Gastrocnemius medialis (tissue), 4 donors: ENCODE measurements around the gene HABP4. TPM values are rescaled to one million over a fixed set of nuclear protein-coding genes. Genes with fewer than 3 reads are reported as not detected.

Experiments
- ATAC-seq, 2 donors: fragments of 150-250 bp; one replicate each; pipeline ENCODE4 v1.9.1; 2016
- DNase-seq, 2 donors: peaks; one replicate each; pipeline ENCODE4 v3.0.0-alpha.2; 2019
- H3K27ac ChIP-seq, 4 donors: fragments of 200-600 bp; sonication (generic); 1 replicate in 1 of 4; 2 replicates in 3 of 4; pipeline ENCODE4 v1.5.1; 2016 to 2018; ENCODE audit warnings: mild to moderate bottlenecking in 2 of 4, moderate library complexity in 1 of 4
- H3K27me3 ChIP-seq, 3 donors: fragments of 200-600 bp; sonication (generic) in 2 of 3; 1 replicate in 1 of 3; 2 replicates in 2 of 3; pipeline versions ENCODE4 v1.5.1 to v1.6.0; 2016 to 2019; ENCODE audit warnings: mild to moderate bottlenecking in 1 of 3, moderate library complexity in 1 of 3
- H3K36me3 ChIP-seq, 2 donors: fragments of 200-600 bp; sonication (generic) in 1 of 2; one replicate each; pipeline ENCODE4 v1.5.1; 2017 to 2018
- H3K4me1 ChIP-seq, 2 donors: fragments of 200-600 bp; sonication (generic) in 1 of 2; one replicate each; pipeline ENCODE4 v1.5.1; 2016 to 2017; ENCODE audit warnings: mild to moderate bottlenecking in 2 of 2
- H3K4me3 ChIP-seq, 4 donors: fragments of 200-600 bp; sonication (generic) in 3 of 4; 1 replicate in 1 of 4; 2 replicates in 3 of 4; pipeline ENCODE4 v1.5.1; 2016 to 2019; ENCODE audit warnings: mild to moderate bottlenecking in 2 of 4
- H3K9me3 ChIP-seq, 3 donors: fragments of 200-600 bp; sonication (generic) in 2 of 3; 1 replicate in 1 of 3; 2 replicates in 2 of 3; pipeline ENCODE4 v1.5.1; 2016 to 2019
- POLR2A ChIP-seq, 2 donors: fragments of 450-650 bp; IDR thresholded peaks; one replicate each; pipeline ENCODE4 v1.6.1; 2017; ENCODE audit warnings: antibody characterized with exemption in 2 of 2, mild to moderate bottlenecking in 2 of 2, moderate library complexity in 2 of 2
- in situ Hi-C, 4 donors: fragments of 200-750 bp; cut with MboI; loops; one replicate each; pipeline versions ENCODE4 v1.15.0 to v1.8.0; 2017; ENCODE audit warnings: low sequenced_read_pairs in 4 of 4
- intact Hi-C: fragments of 100-400 bp; cut with DNase I; formaldehyde crosslinking; loops from one replicate; pipeline ENCODE4 v1.15.1; 2023; ENCODE audit warnings: low total_unique reads
- total RNA-seq, 4 donors: library from RNA; depleted of rRNA; stranded (reverse); fragments of >200 nt; gene quantifications; one replicate each; pipeline versions ENCODE4 v1.1.0 to v1.2.3, GENCODE V29; 2016
- TF ChIP-seq, protein P1 (sequence below), 5 experiments: fragments of 450-650 bp in 3 of 5; fragments of 200-600 bp in 2 of 5; sonication (generic) in 2 of 5; IDR thresholded peaks in 4 of 5; conservative IDR thresholded peaks in 1 of 5; 1 replicate in 4 of 5; 2 replicates in 1 of 5; pipeline ENCODE4 v1.5.1; 2016 to 2019; ENCODE audit warnings: antibody characterized with exemption in 5 of 5, mild to moderate bottlenecking in 3 of 5, moderate library complexity in 3 of 5

The HABP4 gene
- total RNA-seq, 4 donors from 2014 or later = 6.2 to 19.3 (median 12.3) TPM

DNA sequence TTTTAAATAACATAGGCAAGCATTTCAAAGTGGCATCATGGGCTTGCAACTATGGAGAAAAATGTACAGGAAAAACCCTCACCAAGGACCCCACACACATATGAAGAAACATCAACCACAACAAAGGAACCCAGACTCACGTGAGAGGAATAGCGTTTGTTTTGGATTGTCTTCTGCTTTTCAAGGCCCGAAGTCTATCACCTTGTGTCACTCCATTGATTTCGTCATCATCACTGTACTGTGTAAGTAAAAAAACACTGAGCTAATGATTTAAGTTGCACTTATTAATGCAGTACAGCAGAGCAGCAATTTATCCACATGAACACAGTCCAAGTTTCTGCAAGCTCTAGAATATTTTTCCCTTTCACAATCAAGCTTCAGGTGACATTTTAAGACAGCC, 72.4 kb downstream of the HABP4 start:
- in situ Hi-C loops (loop anchor here in 1 of 4 donors (10.0 kb wide), 1 partner anchor 62 kb away; no protein-coding TSS in a partner anchor), intact Hi-C loops (no loop called here)
- Histone ChIP-seq H3K4me3 (no peak overlapping the region), H3K4me1 (no peaks in the 10 kb centered on the region), H3K27ac (peak overlapping the region in 1 of 4 donors; percentile 31), H3K9me3 (no peaks in the 10 kb centered on the region), H3K36me3 (no peaks in the 10 kb centered on the region), H3K27me3 (no peaks in the 10 kb centered on the region)
- DNase-seq (no peak), ATAC-seq (no peak)
- TF ChIP-seq, protein P1, sequence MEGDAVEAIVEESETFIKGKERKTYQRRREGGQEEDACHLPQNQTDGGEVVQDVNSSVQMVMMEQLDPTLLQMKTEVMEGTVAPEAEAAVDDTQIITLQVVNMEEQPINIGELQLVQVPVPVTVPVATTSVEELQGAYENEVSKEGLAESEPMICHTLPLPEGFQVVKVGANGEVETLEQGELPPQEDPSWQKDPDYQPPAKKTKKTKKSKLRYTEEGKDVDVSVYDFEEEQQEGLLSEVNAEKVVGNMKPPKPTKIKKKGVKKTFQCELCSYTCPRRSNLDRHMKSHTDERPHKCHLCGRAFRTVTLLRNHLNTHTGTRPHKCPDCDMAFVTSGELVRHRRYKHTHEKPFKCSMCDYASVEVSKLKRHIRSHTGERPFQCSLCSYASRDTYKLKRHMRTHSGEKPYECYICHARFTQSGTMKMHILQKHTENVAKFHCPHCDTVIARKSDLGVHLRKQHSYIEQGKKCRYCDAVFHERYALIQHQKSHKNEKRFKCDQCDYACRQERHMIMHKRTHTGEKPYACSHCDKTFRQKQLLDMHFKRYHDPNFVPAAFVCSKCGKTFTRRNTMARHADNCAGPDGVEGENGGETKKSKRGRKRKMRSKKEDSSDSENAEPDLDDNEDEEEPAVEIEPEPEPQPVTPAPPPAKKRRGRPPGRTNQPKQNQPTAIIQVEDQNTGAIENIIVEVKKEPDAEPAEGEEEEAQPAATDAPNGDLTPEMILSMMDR (IDR thresholded peaks at IDR 0.05 in 4 of 5, conservative IDR thresholded peaks at IDR 0.05 in 1 of 5) = no peak
- TF ChIP-seq POLR2A (IDR thresholded peaks at IDR 0.05) = no peak

DNA sequence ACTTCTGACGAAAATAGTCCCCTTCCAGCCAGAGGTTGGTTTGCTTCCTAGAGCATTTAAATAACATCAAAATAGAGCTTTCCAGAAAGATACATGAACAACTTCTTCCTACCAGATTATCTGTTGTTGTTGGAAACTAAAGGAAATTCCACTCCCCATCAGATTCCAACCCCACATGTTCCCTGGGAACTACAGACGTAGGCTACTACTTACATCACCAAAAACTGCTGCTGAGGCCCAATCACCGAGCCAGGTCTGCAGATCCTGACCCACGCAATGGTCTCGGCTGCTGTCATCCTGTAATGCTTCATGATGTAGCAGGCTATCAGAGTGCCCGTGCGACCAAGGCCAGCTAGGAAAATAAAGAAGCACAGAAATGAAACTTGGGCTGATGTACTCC, 73.4 kb downstream of the HABP4 start:
- in situ Hi-C loops (loop anchor here in 1 of 4 donors (10.0 kb wide), 1 partner anchor 61 kb away; no protein-coding TSS in a partner anchor), intact Hi-C loops (no loop called here)
- Histone ChIP-seq H3K4me3 (no peak overlapping the region), H3K27me3 (no peaks in the 10 kb centered on the region), H3K9me3 (no peaks in the 10 kb centered on the region), H3K27ac (peak overlapping the region in 1 of 4 donors; percentile 46), H3K4me1 (no peaks in the 10 kb centered on the region), H3K36me3 (no peaks in the 10 kb centered on the region)
- no peak for DNase-seq
- ATAC-seq = no peak
- TF ChIP-seq, protein P1 (IDR thresholded peaks at IDR 0.05 in 4 of 5, conservative IDR thresholded peaks at IDR 0.05 in 1 of 5) = no peak
- no peak for TF ChIP-seq POLR2A (IDR thresholded peaks at IDR 0.05)

DNA sequence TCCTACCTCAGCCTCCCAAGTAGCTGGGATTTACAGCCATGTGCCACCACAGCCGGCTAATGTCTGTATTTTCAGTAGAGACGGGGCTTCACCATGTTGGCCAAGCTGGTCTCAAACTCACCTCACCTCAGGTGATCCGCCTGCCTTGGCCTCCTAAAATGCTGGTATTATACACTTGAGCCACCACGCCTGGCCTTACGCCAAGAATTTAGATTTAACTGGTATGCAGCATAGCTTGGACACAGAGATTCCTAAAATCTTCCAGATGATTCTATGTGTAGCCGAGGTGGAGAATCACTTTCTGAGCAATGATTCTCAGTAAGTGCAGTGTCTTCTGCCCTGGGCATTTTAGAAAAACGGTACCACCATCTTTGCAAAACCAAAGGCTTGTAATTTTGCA, 74.1 kb downstream of the HABP4 start:
- DNase-seq = no peak
- TF ChIP-seq, protein P1 (IDR thresholded peaks at IDR 0.05 in 4 of 5, conservative IDR thresholded peaks at IDR 0.05 in 1 of 5) = no peak
- no peak for TF ChIP-seq POLR2A (IDR thresholded peaks at IDR 0.05)
- in situ Hi-C loops = loop anchor here in 1 of 4 donors (10.0 kb wide), 1 partner anchor 61 kb away; no protein-coding TSS in a partner anchor
- Histone ChIP-seq H3K36me3 (no peaks in the 10 kb centered on the region), H3K4me1 (no peaks in the 10 kb centered on the region), H3K4me3 (no peak overlapping the region), H3K9me3 (no peaks in the 10 kb centered on the region), H3K27ac (peak overlapping the region in 2 of 4 donors; percentile 7 to 8), H3K27me3 (no peaks in the 10 kb centered on the region)
- no peak for ATAC-seq
- intact Hi-C loops = no loop called here

DNA sequence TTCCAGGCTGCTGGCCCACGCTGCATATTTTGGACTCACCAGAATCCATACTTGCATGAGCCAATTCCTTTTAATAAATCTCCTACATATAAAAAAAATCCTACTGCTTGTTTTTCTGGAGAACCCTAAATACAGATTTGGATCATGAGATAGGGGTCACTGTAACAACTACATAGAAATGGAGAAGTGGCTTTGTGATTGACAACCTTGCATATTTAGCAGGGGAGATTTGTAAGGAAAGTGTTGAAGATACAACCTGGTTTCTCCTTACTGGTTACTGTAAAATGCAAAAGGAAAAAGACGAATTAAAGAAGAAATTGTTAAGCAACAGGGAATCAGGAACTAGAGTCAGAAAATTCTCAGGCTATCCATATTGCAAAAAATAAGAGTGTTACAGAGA, 74.8 kb downstream of the HABP4 start:
- no peak for DNase-seq
- Histone ChIP-seq H3K9me3 (no peaks in the 10 kb centered on the region), H3K4me3 (no peak overlapping the region), H3K4me1 (no peaks in the 10 kb centered on the region), H3K36me3 (no peaks in the 10 kb centered on the region), H3K27ac (no peak overlapping the region), H3K27me3 (no peaks in the 10 kb centered on the region)
- in situ Hi-C loops = loop anchor here in 1 of 4 donors (10.0 kb wide), 1 partner anchor 60 kb away; no protein-coding TSS in a partner anchor
- TF ChIP-seq POLR2A (IDR thresholded peaks at IDR 0.05) = no peak
- TF ChIP-seq, protein P1 (IDR thresholded peaks at IDR 0.05 in 4 of 5, conservative IDR thresholded peaks at IDR 0.05 in 1 of 5) = no peak
- intact Hi-C loops = no loop called here
- no peak for ATAC-seq

DNA sequence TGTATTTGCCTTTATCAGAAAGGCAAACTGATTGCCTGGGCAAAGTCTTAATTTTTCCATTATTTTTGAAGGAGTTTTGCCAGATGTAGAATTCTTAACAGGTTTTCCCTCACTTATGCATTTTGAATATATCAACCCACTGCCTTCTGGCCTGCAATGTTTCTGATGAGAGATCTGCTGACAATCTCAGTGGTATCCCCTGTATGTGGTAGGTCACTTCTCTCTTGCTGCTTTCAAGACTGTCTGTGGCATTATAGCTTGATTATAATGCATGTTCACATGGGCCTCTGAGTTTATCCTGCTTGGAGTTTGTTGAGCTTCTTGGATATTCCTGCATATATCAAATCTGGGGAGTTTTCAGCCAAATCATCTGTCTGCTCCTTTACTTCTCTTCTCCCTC, 82.2 kb downstream of the HABP4 start:
- DNase-seq (no peak), ATAC-seq (no peak)
- H3K4me1 ChIP-seq = no peaks in the 10 kb centered on the region
- intact Hi-C loops = no loop called here
- H3K27ac ChIP-seq = no peak overlapping the region
- no peaks in the 10 kb centered on the region for H3K27me3 ChIP-seq
- no peaks in the 10 kb centered on the region for H3K36me3 ChIP-seq
- H3K4me3 ChIP-seq = no peak overlapping the region
- in situ Hi-C loops = no loop called here
- TF ChIP-seq, protein P1 (IDR thresholded peaks at IDR 0.05 in 4 of 5, conservative IDR thresholded peaks at IDR 0.05 in 1 of 5) = no peak
- no peak for TF ChIP-seq POLR2A (IDR thresholded peaks at IDR 0.05)
- no peaks in the 10 kb centered on the region for H3K9me3 ChIP-seq
